GM21526 (cell line): ENCODE measurements around the gene KLHL1.

ENCODE experiments used
- ATAC-seq: cut with Tn5 transposase; IDR thresholded peaks from one replicate; pipeline ENCODE4 v1.9.1; 2021; ENCODE audit warnings: moderate library complexity; ENCODE audit not compliant: unreplicated experiment, low FRiP score

Gene KLHL1

DNA sequence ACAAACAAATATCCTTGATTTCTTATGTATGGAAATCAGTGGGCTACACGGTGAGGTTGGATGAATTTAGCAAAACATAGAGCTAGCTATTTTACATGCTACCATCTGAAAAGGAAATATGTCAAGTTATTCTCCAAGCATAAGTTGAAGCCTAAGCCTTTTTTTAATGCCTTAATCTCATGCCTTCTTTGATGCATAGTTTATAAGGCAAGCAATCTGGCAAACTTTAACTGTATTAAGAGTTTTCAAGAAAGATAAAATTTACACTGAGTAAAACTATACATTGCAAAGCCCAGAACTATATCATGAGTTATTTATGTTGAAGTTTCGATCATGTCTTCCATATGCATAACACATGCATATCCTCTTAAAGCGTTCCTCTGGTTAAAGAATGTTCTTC, 85.6 kb downstream of the KLHL1 start:
- no peak for ATAC-seq

GRCh38 chr13:70016116-70016515, 92.1 kb downstream of the KLHL1 start:
- ATAC-seq: no peak

GRCh38 chr13:70014337-70014736, 93.9 kb downstream of the KLHL1 start:
- ATAC-seq: no peak

- ATAC-seq: no peak
Measured at GRCh38 chr13:69999875-70000274, 108.4 kb downstream of the KLHL1 start.

DNA sequence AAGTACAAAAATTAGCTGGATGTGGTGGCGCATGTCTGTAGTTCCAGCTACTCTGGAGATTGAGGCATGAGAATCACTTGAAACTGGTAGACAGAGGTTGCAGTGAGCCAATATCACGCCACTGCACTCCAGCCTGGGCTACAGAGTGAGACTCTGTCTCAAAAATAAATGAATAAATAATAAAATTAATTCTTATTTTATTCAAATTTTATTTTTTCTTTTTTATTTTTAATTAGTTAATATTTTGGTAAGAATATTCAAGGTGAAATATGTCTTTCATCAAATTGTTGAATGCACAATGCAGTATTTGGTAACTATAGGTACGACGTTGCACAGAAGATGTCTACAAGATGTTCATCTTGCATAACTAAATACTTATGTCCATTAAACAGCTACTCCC, 111.2 kb downstream of the KLHL1 start:
- ATAC-seq: no peak

DNA sequence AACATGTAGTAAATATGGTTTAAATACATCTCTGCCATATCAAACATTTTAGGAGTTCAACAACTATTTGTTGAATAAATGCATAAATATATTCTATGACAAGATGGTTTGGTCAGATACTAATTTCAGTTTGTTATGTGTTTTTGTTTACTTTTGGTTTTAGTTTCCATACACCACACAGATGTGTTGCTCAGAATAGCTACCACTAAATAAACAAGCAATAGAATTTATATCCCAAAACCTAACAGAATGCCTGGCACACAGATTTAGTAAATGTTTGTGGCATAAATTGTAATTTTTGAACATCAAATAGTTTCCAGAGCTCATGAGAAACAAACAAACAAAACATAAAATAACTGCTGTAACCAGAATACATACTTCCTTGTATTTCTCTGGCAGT, 127.5 kb downstream of the KLHL1 start:
- ATAC-seq: no peak

DNA sequence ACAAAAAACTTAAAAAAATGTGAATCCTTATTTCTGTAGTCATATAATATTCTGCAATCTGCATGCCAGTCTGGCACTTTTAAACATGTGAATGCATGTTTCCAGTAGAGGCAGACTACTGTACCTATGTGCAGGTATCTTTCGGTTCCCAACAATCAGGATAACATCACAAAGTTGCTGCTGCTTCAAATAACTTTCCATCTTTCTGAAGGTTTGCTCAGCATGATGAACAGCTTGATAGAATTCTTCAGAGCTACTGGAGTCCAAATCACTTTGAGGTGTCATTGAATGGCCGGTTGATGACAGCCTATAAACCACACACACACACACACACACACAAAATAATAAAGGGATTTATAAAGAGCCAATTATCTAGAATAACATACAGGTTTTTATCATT, 132.8 kb downstream of the KLHL1 start:
- no peak for ATAC-seq

- ATAC-seq: no peak
Measured at GRCh38 chr13:69970520-69970919, 137.7 kb downstream of the KLHL1 start.

- ATAC-seq: no peak
Measured at GRCh38 chr13:69959046-69959445, 149.2 kb downstream of the KLHL1 start.

- ATAC-seq: no peak
Measured at GRCh38 chr13:69956839-69957238, 151.4 kb downstream of the KLHL1 start.

DNA sequence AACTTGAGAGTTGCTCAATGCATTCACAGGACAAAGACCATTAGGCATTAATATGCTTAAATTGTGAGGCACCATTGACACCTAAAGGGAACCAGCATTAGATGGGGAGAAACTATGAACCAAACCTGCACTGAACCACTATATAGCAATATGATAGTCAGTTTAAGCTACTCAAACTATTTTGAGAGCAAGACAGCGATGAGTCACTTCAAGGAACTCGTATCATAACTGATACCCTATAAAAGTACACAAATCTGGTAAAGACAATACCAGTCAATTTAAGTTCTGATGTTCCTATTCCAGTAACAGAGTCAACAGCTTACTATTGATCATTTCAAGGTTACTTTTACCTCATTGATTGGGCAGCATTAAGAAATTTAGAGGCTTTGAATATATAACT, 151.9 kb downstream of the KLHL1 start:
- ATAC-seq: no peak

- ATAC-seq: no peak
Measured at GRCh38 chr13:69955271-69955670, 153.0 kb downstream of the KLHL1 start.

DNA sequence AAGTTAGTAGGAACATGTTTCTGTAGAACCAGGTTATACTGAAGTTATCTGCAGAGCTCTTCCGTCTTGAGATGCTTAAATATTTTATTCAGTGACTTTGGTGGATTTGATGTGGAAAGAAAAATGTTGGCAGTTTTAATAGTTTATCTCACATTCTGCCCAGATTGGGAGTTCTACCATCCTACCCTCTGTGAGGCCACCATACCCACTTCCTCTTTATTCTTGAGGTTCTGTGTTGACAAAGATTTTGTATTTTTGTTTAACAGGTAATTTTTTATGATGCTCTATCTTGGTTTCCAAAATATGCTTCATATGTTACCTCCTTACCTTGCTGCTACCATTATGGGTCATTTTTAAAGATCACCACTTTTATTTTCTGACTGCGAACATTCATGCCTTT, 156.8 kb downstream of the KLHL1 start:
- no peak for ATAC-seq

GRCh38 chr13:69950160-69950559, 158.1 kb downstream of the KLHL1 start:
- ATAC-seq: no peak

DNA sequence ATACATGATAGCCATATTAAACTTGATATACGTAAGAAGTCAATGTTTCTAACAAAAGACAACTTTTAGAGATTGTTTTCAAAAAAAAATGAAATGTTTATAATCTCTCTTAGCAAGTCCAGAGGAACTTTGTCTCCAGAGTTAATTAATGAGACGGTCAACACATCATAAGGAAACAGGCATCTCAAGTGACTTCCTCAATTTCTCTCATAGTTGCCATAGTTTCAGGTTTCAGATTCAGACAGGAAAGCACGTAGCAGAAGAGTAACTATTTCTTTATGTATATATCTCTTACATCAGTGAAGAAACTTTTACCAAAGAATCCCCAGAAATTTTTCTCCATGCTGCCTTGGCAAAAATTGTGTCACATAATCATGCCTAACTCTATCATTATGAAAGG, 160.2 kb downstream of the KLHL1 start:
- ATAC-seq: peak; percentile 90

- ATAC-seq: no peak
Measured at GRCh38 chr13:69947582-69947981, 160.7 kb downstream of the KLHL1 start.

DNA sequence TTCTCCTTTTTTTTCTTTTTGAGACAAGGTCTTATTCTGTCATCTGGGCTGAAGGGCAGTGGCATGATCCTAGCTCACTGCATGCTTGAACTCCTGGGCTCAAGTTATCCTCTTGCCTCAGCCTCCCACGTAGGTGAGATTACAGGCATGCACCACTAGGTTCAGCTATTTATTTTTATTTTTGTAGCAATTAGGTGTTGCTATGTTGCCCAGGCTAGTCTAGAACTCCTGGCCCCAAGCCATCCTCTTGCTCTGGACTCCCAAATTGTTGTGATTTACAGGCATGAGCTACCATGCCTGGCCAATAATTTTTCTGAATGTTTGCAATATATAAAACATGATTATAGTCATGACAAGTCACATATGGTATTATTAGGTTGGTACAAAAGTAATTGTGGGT, 161.7 kb downstream of the KLHL1 start:
- no peak for ATAC-seq

GRCh38 chr13:69935043-69935442, 173.2 kb downstream of the KLHL1 start:
- no peak for ATAC-seq

- ATAC-seq: no peak
Measured at GRCh38 chr13:69928262-69928661, 180.0 kb downstream of the KLHL1 start.

- ATAC-seq: no peak
Measured at GRCh38 chr13:69921156-69921555, 187.1 kb downstream of the KLHL1 start.

GRCh38 chr13:69912630-69913029, 195.6 kb downstream of the KLHL1 start:
- ATAC-seq: no peak

- no peak for ATAC-seq
Measured at GRCh38 chr13:69910800-69911199, 197.5 kb downstream of the KLHL1 start.

DNA sequence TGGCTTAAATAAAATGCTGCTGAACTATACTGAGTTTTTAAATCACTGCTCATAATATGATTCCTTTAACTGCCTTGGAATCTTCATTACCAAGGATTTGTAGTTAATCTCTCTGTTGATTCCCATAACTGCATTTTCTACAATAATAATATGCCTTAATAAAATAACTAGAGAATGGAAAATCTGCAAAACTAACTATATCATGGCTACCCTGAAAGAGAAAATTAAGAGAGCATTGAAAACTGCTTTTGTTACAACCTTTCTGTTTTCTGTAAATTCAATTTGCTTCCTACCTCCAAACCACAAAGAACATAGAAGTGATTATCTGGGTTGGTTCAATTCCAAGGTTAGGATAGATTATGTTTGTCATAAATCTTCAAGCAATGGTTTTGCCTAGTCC, 203.5 kb downstream of the KLHL1 start:
- ATAC-seq: no peak

DNA sequence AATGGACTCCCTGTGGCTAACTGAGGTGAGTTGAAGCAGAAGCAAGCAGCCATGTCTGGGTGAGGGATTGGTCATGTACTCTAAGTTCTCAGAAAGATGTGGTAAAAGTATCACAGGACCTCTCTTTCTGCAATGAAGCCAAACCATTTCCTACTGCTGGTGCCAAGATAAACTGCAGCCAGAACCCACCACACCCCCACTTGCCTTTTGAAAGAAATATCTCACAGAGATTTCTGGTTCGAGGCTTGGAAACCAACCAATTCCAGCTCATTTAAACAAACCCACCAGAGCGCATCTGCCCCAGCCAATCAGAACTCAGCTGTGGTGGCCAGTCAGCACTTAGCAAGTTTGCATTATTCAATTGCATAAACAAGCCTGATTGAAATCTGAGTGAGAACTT, 205.2 kb downstream of the KLHL1 start:
- ATAC-seq: no peak
